RWPE2 (cell line): ENCODE measurements around the gene TMEM233.
"Not testable (repeated sequence)": the region's sequence is repeated elsewhere in the genome, so short reads cannot be mapped to it uniquely, and the experiment has no call there.

Experiments used
- ATAC-seq: fragments of 200-7000 bp; cut with Tn5 transposase; 3 replicates; pipeline ENCODE4 v1.9.1; 2021; ENCODE audit warnings: low read depth
- DNase-seq: peaks from one replicate; pipeline ENCODE4 v3.0.0-alpha.2; 2020; ENCODE audit warnings: low spot score
- H3K27ac ChIP-seq: fragments of 450-650 bp; 2 replicates; pipeline ENCODE4 v1.5.1; 2017; ENCODE audit warnings: mild to moderate bottlenecking; ENCODE audit not compliant: poor library complexity, severe bottlenecking
- H3K27me3 ChIP-seq: fragments of 250-450 bp; sonication (Bioruptor Pico); 2 replicates; pipeline ENCODE4 v1.5.1; 2021; ENCODE audit warnings: mild to moderate bottlenecking, moderate library complexity; ENCODE audit not compliant: insufficient read depth, poor library complexity, severe bottlenecking
- H3K36me3 ChIP-seq: fragments of 250-450 bp; sonication (Bioruptor Pico); 2 replicates; pipeline ENCODE4 v1.5.1; 2020; ENCODE audit warnings: low read depth, mild to moderate bottlenecking, moderate library complexity
- H3K4me1 ChIP-seq: fragments of 250-450 bp; sonication (Bioruptor Pico); 2 replicates; pipeline ENCODE4 v1.5.1; 2021; ENCODE audit warnings: mild to moderate bottlenecking, moderate library complexity; ENCODE audit not compliant: insufficient read depth, poor library complexity, severe bottlenecking
- H3K4me3 ChIP-seq: fragments of 250-450 bp; sonication (Bioruptor Pico); 2 replicates; pipeline ENCODE4 v1.5.1; 2021; ENCODE audit warnings: mild to moderate bottlenecking, moderate library complexity; ENCODE audit not compliant: severe bottlenecking
- H3K9me3 ChIP-seq: fragments of 250-450 bp; sonication (Bioruptor Pico); 2 replicates; pipeline ENCODE4 v1.5.1; 2021; ENCODE audit warnings: mild to moderate bottlenecking, moderate library complexity; ENCODE audit not compliant: severe bottlenecking
- CTCF ChIP-seq: fragments of 450-650 bp; IDR thresholded peaks from one replicate; pipeline ENCODE4 v1.5.1; 2017; ENCODE audit warnings: mild to moderate bottlenecking, moderate library complexity; ENCODE audit not compliant: poor library complexity, severe bottlenecking

Gene TMEM233

GRCh38 chr12:119649202-119649808 is 55.7 kb downstream of the TMEM233 start:
- H3K4me3 ChIP-seq: no peak overlapping the region
- ATAC-seq (no peak), DNase-seq (no peak)
- TF ChIP-seq CTCF: peak; percentile 74
- H3K4me1 ChIP-seq: no peaks in the 10 kb centered on the region
- H3K27ac ChIP-seq: no peak overlapping the region
- peaks cover 3% of the 10 kb centered on the region for H3K9me3 ChIP-seq
- no peaks in the 10 kb centered on the region for H3K27me3 ChIP-seq
- H3K36me3 ChIP-seq: no peaks in the 10 kb centered on the region

GRCh38 chr12:119652665-119653064 is 59.1 kb downstream of the TMEM233 start:
- ATAC-seq (no peak), DNase-seq (no peak)
- TF ChIP-seq CTCF: no peak
- H3K9me3 ChIP-seq: peaks cover 3% of the 10 kb centered on the region
- no peaks in the 10 kb centered on the region for H3K27me3 ChIP-seq
- no peaks in the 10 kb centered on the region for H3K36me3 ChIP-seq
- H3K4me1 ChIP-seq: no peaks in the 10 kb centered on the region
- H3K4me3 ChIP-seq: no peak overlapping the region
- no peak overlapping the region for H3K27ac ChIP-seq

GRCh38 chr12:119657001-119657400 is 63.4 kb downstream of the TMEM233 start:
- H3K27me3 ChIP-seq, H3K36me3 ChIP-seq, H3K9me3 ChIP-seq, ATAC-seq, DNase-seq, H3K4me3 ChIP-seq, H3K4me1 ChIP-seq, H3K27ac ChIP-seq: not testable (repeated sequence)

GRCh38 chr12:119658166-119658565 is 64.6 kb downstream of the TMEM233 start:
- not testable (repeated sequence) for H3K36me3 ChIP-seq, H3K4me3 ChIP-seq, H3K27me3 ChIP-seq, ATAC-seq, H3K4me1 ChIP-seq, H3K27ac ChIP-seq, H3K9me3 ChIP-seq, DNase-seq

GRCh38 chr12:119659289-119659897 is 65.8 kb downstream of the TMEM233 start:
- no peak overlapping the region for H3K4me3 ChIP-seq
- H3K27ac ChIP-seq: no peak overlapping the region
- peak; percentile 42; the same call in 1 of the 3 replicates for ATAC-seq
- no peaks in the 10 kb centered on the region for H3K9me3 ChIP-seq
- H3K4me1 ChIP-seq: no peaks in the 10 kb centered on the region
- H3K36me3 ChIP-seq: no peaks in the 10 kb centered on the region
- TF ChIP-seq CTCF: peak; percentile 90
- no peak for DNase-seq
- no peaks in the 10 kb centered on the region for H3K27me3 ChIP-seq

- Histone ChIP-seq H3K36me3 (no peaks in the 10 kb centered on the region), H3K9me3 (no peaks in the 10 kb centered on the region), H3K27ac (no peak overlapping the region), H3K4me3 (no peak overlapping the region), H3K4me1 (no peaks in the 10 kb centered on the region), H3K27me3 (no peaks in the 10 kb centered on the region)
- TF ChIP-seq CTCF: no peak
- no peak for DNase-seq
- ATAC-seq: no peak
Measured at GRCh38 chr12:119660076-119660475, 66.5 kb downstream of the TMEM233 start.
